ES-I3 (cell line): Measurements from ENCODE around the gene LGALS7B.
"Not testable (repeated sequence)": the region's sequence is repeated elsewhere in the genome, so short reads cannot be mapped to it uniquely, and the experiment has no call there.

Experiments
- H3K36me3 ChIP-seq: 2 replicates; pipeline ENCODE4 v1.6.1; 2013; ENCODE audit warnings: mild to moderate bottlenecking, low read length, control low read depth, moderate library complexity; ENCODE audit not compliant: insufficient read depth
- H3K4me1 ChIP-seq: 2 replicates; pipeline ENCODE4 v1.6.1; 2013; ENCODE audit warnings: mild to moderate bottlenecking, control low read depth, low read length; ENCODE audit not compliant: insufficient read depth
- H3K9ac ChIP-seq: 2 replicates; pipeline ENCODE4 v1.6.1; 2013; ENCODE audit warnings: low read depth, mild to moderate bottlenecking, low read length, moderate library complexity
- H3K9me3 ChIP-seq: 2 replicates; pipeline ENCODE4 v1.6.1; 2013; ENCODE audit warnings: mild to moderate bottlenecking, low read length, moderate library complexity; ENCODE audit not compliant: control insufficient read depth, insufficient read depth

LGALS7B gene

GRCh38 chr19:38788478-38789243 lies at the start of gene LGALS7B:
LGALS7B (plus strand) TSS chr19:38789200; CDS start chr19:38789227, 27 bp downstream.
- peaks cover 3% of the 10 kb centered on the region; the same call in 1 of the 2 replicates for H3K4me1 ChIP-seq
- no peak within 1 kb of the TSS for H3K9ac ChIP-seq
- H3K9me3 ChIP-seq, result no peaks in the 10 kb centered on the region
- no peaks in the 10 kb centered on the region for H3K36me3 ChIP-seq

- Histone ChIP-seq H3K9ac (no peak overlapping the region), H3K9me3 (no peaks in the 10 kb centered on the region)
Measured at GRCh38 chr19:38739440-38740256, 49.4 kb upstream of the LGALS7B start.

GRCh38 chr19:38740257-38740592 lies 48.8 kb upstream of the LGALS7B start:
- no peaks in the 10 kb centered on the region for H3K9me3 ChIP-seq
- no peak overlapping the region for H3K9ac ChIP-seq
- H3K36me3 ChIP-seq, result no peaks in the 10 kb centered on the region

More at GRCh38 chr19:38739440-38740256, 49.4 kb upstream of the LGALS7B start:
- Histone ChIP-seq H3K4me1 (no peaks in the 10 kb centered on the region; the same call in 1 of the 2 replicates), H3K36me3 (no peaks in the 10 kb centered on the region)

GRCh38 chr19:38740932-38741331 lies 48.1 kb upstream of the LGALS7B start:
- H3K4me1 ChIP-seq, result no peaks in the 10 kb centered on the region; the same call in 1 of the 2 replicates
- no peaks in the 10 kb centered on the region for H3K9me3 ChIP-seq
- no peaks in the 10 kb centered on the region for H3K36me3 ChIP-seq
- no peak overlapping the region for H3K9ac ChIP-seq

More at GRCh38 chr19:38740257-38740592, 48.8 kb upstream of the LGALS7B start:
- no peaks in the 10 kb centered on the region; the same call in 1 of the 2 replicates for H3K4me1 ChIP-seq

- Histone ChIP-seq H3K4me1 (no peaks in the 10 kb centered on the region; the same call in 1 of the 2 replicates), H3K9me3 (no peaks in the 10 kb centered on the region), H3K9ac (no peak overlapping the region), H3K36me3 (no peaks in the 10 kb centered on the region)
Measured at GRCh38 chr19:38741670-38742069, 47.3 kb upstream of the LGALS7B start.

- Histone ChIP-seq H3K36me3 (no peaks in the 10 kb centered on the region), H3K9me3 (no peaks in the 10 kb centered on the region), H3K4me1 (no peaks in the 10 kb centered on the region; the same call in 1 of the 2 replicates), H3K9ac (no peak overlapping the region)
Measured at GRCh38 chr19:38742296-38742695, 46.7 kb upstream of the LGALS7B start.

GRCh38 chr19:38742906-38743305 lies 46.1 kb upstream of the LGALS7B start:
- no peak overlapping the region for H3K9ac ChIP-seq
- H3K9me3 ChIP-seq, result no peaks in the 10 kb centered on the region
- H3K36me3 ChIP-seq, result no peaks in the 10 kb centered on the region
- no peaks in the 10 kb centered on the region; the same call in 1 of the 2 replicates for H3K4me1 ChIP-seq

GRCh38 chr19:38743394-38744297 lies 45.4 kb upstream of the LGALS7B start:
- no peaks in the 10 kb centered on the region for H3K36me3 ChIP-seq
- no peaks in the 10 kb centered on the region for H3K9me3 ChIP-seq
- H3K9ac ChIP-seq, result no peak overlapping the region
- no peaks in the 10 kb centered on the region; the same call in 1 of the 2 replicates for H3K4me1 ChIP-seq

- no peaks in the 10 kb centered on the region for H3K36me3 ChIP-seq
- no peaks in the 10 kb centered on the region; the same call in 1 of the 2 replicates for H3K4me1 ChIP-seq
- H3K9ac ChIP-seq, result no peak within 1 kb of the TSS
- no peaks in the 10 kb centered on the region for H3K9me3 ChIP-seq
Measured at GRCh38 chr19:38744298-38744681, 44.7 kb upstream of the LGALS7B start, which contains the start of gene CAPN12. CAPN12 (minus strand) TSS chr19:38744474; CDS start chr19:38744165, 309 bp downstream.

- Histone ChIP-seq H3K36me3 (no peaks in the 10 kb centered on the region), H3K9me3 (no peaks in the 10 kb centered on the region)
Measured at GRCh38 chr19:38744874-38745273, 44.1 kb upstream of the LGALS7B start.

GRCh38 chr19:38745316-38745715 lies 43.7 kb upstream of the LGALS7B start:
- Histone ChIP-seq H3K9ac (no peak overlapping the region), H3K4me1 (no peaks in the 10 kb centered on the region; the same call in 1 of the 2 replicates), H3K9me3 (no peaks in the 10 kb centered on the region), H3K36me3 (no peaks in the 10 kb centered on the region)

More at GRCh38 chr19:38744874-38745273, 44.1 kb upstream of the LGALS7B start:
- no peak overlapping the region for H3K9ac ChIP-seq
- no peaks in the 10 kb centered on the region; the same call in 1 of the 2 replicates for H3K4me1 ChIP-seq

GRCh38 chr19:38753783-38754182 lies 35.2 kb upstream of the LGALS7B start:
- not testable (repeated sequence) for H3K36me3 ChIP-seq, H3K9ac ChIP-seq, H3K9me3 ChIP-seq, H3K4me1 ChIP-seq

GRCh38 chr19:38754196-38754595 lies 34.8 kb upstream of the LGALS7B start:
- H3K4me1 ChIP-seq, H3K9ac ChIP-seq, H3K9me3 ChIP-seq, H3K36me3 ChIP-seq: not testable (repeated sequence)

GRCh38 chr19:38759590-38760003 lies 29.4 kb upstream of the LGALS7B start:
- Histone ChIP-seq H3K9me3 (no peaks in the 10 kb centered on the region), H3K4me1 (no peaks in the 10 kb centered on the region), H3K9ac (no peak overlapping the region), H3K36me3 (no peaks in the 10 kb centered on the region)
